SU-DHL-6 (cell line): Measurements from ENCODE around the gene ZNF14.
"Not testable (repeated sequence)": the region's sequence is repeated elsewhere in the genome, so short reads cannot be mapped to it uniquely, and the experiment has no call there.

Experiments used
- CTCF ChIP-seq: fragments of 200-600 bp; sonication (generic); IDR thresholded peaks from one replicate; pipeline ENCODE4 v1.5.1; 2017; ENCODE audit warnings: antibody characterized with exemption, mild to moderate bottlenecking, low read length, moderate library complexity; ENCODE audit not compliant: insufficient read depth, poor library complexity, severe bottlenecking
- EZH2phosphoT487 ChIP-seq: fragments of 200-600 bp; sonication (generic), shearing (Covaris generic); conservative IDR thresholded peaks from 2 replicates; pipeline ENCODE4 v1.6.1; 2018; ENCODE audit warnings: mild to moderate bottlenecking, antibody characterized with exemption, low read length, moderate library complexity, mixed read lengths

GRCh38 chr19:19700493-19700892 lies 32.4 kb downstream of the ZNF14 start:
- not testable (repeated sequence) for TF ChIP-seq CTCF, EZH2phosphoT487
